Endothelial cell of umbilical vein (primary cell): ENCODE data around the gene UPF2.

Source experiments
- CTCF ChIP-seq, 2 donors: IDR thresholded peaks; 1 replicate in 1 of 2; 2 replicates in 1 of 2; pipeline ENCODE4 v1.5.1; 2011; ENCODE audit warnings: low read length in 2 of 2, mild to moderate bottlenecking in 2 of 2, moderate library complexity in 2 of 2, control low read depth in 1 of 2, inconsistent platforms in 1 of 2, low read depth in 1 of 2; ENCODE audit not compliant: insufficient read depth in 1 of 2; ENCODE audit errors: extremely low read depth in 1 of 2
- TF ChIP-seq, protein P1 (sequence below): IDR thresholded peaks from 2 replicates; pipeline ENCODE4 v1.6.1; 2011; ENCODE audit not compliant: insufficient read depth, insufficient read length

- TF ChIP-seq CTCF (IDR thresholded peaks at IDR 0.05; ENCODE audit: extremely low read depth in 1 of 2, insufficient read depth in 1 of 2, low read depth in 1 of 2, low read length in 2 of 2) = no peak
- TF ChIP-seq, protein P1, sequence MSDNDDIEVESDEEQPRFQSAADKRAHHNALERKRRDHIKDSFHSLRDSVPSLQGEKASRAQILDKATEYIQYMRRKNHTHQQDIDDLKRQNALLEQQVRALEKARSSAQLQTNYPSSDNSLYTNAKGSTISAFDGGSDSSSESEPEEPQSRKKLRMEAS = no peak
These were observed 108.9 kb downstream of the UPF2 start for GRCh38 chr10:11933577-11934223.
